Activated CD8-positive, alpha-beta memory T cell treated with anti-CD3 and anti-CD28 coated beads for 1 hour (primary cell): ENCODE measurements around the gene DCDC2B.
"Not testable (repeated sequence)": the region's sequence is repeated elsewhere in the genome, so short reads cannot be mapped to it uniquely, and the experiment has no call there.

ENCODE experiments used
- DNase-seq, 2 donors: peaks; one replicate each; pipeline ENCODE4 v3.0.0-alpha.2; 2020; ENCODE audit warnings: low read depth in 1 of 2; ENCODE audit errors: extremely low read depth in 1 of 2

The DCDC2B gene

DNA sequence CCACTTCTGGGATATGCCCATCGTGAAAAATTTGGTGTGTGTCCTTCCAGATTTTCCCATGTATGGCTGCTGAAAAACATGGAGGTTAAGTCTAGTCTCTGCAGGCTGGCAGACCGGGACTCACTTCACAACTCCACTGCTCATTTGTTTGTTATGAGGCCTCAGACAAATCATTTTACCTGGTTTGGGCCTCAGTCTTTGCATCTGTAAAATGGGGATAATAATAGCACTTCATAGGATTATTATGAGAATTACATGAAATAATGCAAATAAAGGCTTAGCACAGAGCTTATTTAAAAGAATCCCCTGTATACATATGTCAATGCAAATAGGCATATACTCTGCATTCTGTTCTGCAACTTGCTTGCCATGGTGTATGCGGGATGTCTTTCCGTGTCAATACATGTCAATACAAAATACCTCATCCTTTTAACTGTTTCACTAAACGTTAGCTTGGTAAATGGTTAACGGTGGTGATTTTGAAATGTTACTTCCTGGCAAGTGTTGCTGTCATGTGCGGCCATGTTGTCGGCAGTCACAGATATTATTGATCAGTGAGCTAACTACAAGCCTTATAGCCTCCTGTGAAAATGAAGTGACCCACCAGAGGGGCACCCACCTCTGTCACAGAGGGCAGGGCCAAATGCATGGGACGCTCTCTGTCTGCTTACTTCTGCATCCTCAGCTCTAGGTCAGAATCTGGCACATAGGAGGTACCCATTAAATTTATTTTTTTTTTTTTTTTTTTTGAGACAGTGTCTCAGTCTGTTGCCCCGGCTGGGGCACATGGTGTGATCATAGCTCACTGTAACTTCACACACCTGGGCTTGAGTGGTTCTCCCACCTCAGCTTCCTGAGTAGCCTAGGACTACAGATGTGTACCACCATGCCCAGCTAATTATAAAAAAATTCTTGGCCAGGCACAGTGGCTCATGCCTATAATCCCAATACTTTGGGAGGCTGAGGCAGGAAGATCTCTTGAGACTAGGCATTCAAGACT lies 46.5 kb downstream of the DCDC2B start:
- DNase-seq, result no peak

DNA sequence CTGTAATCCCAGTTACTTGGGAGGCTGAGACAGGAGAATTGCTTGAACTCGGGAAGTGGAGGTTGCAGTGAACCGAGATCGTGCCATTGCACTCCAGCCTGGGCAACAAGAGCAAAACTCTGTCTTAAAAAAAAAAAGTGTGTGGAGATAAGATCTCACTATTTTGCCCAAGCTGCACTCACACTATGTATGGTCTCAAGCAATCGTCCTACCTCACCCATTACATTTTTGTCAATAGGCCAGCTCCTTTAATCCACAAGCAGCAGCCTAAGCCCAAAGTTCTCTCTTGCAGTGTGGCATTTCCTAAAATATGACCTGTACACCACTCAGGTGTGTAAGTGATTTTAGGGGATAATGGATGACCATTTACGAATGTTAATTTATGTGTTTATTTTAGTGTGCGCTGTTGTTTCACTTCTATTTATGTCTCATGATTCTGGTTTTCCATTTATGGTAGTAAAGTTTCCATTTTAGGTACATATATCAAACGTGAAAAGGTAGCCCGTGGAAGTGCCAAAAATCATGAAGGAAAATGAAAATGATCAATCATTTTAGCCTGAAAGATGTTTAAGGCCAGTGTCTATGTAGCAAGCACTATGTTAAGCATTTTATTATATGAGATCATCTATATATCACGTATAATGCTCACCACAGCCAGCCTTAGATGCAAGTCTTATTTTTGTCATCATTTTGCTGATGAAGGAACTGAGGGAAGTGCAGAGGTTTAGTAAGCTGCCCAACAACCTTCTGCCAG lies 47.8 kb downstream of the DCDC2B start:
- DNase-seq, result no peak

DNA sequence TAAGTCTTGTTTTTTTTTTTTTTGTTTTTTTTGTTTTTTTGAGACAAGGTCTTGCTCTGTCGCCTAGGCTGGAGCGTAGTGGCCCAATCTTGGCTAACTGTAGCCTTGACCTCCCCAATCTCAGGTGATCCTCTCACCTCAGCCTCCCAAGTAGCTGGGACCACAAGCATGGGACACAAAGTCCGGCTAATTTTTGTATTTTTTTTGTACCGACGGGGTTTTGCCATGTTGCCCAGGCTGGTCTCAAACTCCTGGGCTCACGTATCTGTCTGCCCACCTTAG lies 48.3 kb downstream of the DCDC2B start:
- DNase-seq, result no peak

DNA sequence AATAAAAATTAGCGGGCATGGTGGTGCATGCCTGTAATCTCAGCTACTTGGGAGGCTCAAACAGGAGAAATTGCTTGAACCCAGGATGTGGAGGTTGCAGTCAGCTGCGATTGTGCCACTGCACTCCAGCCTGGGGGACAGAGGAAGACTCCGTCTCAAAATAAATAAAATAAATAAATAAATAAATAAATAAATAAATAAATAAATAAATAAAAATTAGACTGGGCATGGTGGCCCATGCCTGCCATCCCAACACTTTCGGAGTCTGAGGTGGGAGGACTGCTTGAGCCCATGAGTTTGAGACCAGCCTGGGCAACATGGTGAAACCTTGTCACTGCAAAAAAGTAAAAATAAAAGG lies 54.3 kb downstream of the DCDC2B start:
- not testable (repeated sequence) for DNase-seq

DNA sequence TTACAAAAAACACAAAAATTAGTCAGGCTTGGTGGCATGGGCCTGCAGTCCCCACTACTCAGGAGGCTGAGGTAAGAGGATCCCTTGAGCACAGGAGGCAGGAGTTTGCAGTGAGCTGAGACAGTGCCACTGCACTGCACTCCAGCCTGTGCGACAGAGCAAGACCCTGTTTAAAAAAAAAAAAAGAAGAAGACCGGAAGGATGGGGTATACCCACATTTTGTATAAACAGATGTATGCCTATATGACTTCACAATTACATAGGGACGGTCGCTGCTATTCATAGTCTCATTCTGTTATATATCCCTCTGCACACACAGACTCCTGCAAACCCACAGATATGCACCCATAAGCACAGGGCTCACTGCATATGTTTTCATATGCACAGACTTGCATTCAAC lies 54.9 kb downstream of the DCDC2B start:
- no peak for DNase-seq
